HL-60 (cell line): ENCODE measurements around the gene LRFN5.

Source experiments
- CTCF ChIP-seq: IDR thresholded peaks from one replicate; pipeline ENCODE4 v1.5.1; 2011; ENCODE audit warnings: low read length, control low read depth, inconsistent platforms; ENCODE audit not compliant: insufficient read depth
- GABPA ChIP-seq: IDR thresholded peaks from 2 replicates; pipeline ENCODE4 v1.6.1; 2012; ENCODE audit warnings: low read depth
- POLR2AphosphoS5 ChIP-seq: IDR thresholded peaks from 2 replicates; pipeline ENCODE4 v1.6.1; 2012; ENCODE audit warnings: low read depth
- SPI1 ChIP-seq: IDR thresholded peaks from 2 replicates; pipeline ENCODE4 v1.6.1; 2012; ENCODE audit warnings: low read depth, mild to moderate bottlenecking, borderline replicate concordance
- TF ChIP-seq, protein P1 (sequence below): IDR thresholded peaks from 2 replicates; pipeline ENCODE4 v1.6.1; 2012; ENCODE audit warnings: low read depth; ENCODE audit not compliant: insufficient replicate concordance

DNA sequence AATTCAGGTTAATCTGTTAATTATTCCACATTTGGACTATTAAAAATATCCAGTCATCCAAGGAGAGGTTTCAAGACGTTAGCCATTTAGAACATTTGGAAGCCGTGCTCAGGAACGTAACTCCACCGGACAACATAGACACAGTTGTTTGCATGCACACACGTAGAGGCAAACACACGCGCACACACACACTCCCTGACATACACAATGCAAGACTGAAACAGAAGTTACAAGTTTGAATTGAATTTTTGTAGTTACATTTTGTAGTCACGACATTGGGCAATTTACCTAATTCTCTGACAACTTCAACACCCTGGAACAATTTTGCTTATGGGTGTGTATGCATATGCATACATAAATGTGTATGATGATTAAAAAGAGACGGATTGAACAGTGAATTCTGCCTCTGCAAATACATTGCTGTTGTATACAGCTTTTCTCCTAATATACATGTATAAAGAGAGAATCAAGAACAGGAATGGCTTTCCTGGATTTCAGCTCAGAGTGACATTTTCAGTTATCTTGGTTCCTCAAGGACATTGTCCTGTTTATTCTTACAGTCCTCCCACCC, 298.8 kb downstream of the LRFN5 start:
- TF ChIP-seq POLR2AphosphoS5 (no peak), CTCF (no peak), GABPA (no peak), SPI1 (no peak)
- TF ChIP-seq, protein P1, sequence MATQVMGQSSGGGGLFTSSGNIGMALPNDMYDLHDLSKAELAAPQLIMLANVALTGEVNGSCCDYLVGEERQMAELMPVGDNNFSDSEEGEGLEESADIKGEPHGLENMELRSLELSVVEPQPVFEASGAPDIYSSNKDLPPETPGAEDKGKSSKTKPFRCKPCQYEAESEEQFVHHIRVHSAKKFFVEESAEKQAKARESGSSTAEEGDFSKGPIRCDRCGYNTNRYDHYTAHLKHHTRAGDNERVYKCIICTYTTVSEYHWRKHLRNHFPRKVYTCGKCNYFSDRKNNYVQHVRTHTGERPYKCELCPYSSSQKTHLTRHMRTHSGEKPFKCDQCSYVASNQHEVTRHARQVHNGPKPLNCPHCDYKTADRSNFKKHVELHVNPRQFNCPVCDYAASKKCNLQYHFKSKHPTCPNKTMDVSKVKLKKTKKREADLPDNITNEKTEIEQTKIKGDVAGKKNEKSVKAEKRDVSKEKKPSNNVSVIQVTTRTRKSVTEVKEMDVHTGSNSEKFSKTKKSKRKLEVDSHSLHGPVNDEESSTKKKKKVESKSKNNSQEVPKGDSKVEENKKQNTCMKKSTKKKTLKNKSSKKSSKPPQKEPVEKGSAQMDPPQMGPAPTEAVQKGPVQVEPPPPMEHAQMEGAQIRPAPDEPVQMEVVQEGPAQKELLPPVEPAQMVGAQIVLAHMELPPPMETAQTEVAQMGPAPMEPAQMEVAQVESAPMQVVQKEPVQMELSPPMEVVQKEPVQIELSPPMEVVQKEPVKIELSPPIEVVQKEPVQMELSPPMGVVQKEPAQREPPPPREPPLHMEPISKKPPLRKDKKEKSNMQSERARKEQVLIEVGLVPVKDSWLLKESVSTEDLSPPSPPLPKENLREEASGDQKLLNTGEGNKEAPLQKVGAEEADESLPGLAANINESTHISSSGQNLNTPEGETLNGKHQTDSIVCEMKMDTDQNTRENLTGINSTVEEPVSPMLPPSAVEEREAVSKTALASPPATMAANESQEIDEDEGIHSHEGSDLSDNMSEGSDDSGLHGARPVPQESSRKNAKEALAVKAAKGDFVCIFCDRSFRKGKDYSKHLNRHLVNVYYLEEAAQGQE, result no peak
